WTC11 (cell line): ENCODE results near the gene PBX3. TPM values are rescaled to one million over a fixed set of nuclear protein-coding genes. Genes with fewer than 3 reads are reported as not detected.

Experiments used
- ATAC-seq: fragments of 200-7000 bp; cut with Tn5 transposase; 2 replicates; pipeline ENCODE4 v1.10.0; 2021; ENCODE audit warnings: mild to moderate bottlenecking, moderate library complexity
- CTCF ChIA-PET: fragments of 300-600 bp; sonication (Branson Sonifier 250); formaldehyde crosslinking; loops from one replicate; lab custom pipeline; 2021; ENCODE audit warnings: antibody characterized with exemption; lab: Charles Lee
- POLR2A ChIA-PET: fragments of 350-600 bp; sonication (Branson Sonifier 250); formaldehyde crosslinking; loops from one replicate; lab custom pipeline; 2021; ENCODE audit warnings: antibody characterized with exemption; lab: Charles Lee
- DNase-seq: peaks from one replicate; pipeline ENCODE4 v3.0.0; 2021; ENCODE audit warnings: low spot score
- H3K27ac Mint-ChIP-seq: 2 replicates; pipeline ENCODE4 v1.8.0; 2021; ENCODE audit warnings: mixed read lengths
- H3K27me3 Mint-ChIP-seq: 2 replicates; pipeline ENCODE4 v1.8.0; 2021; ENCODE audit warnings: low read depth, mild to moderate bottlenecking, moderate library complexity, mixed read lengths
- H3K36me3 Mint-ChIP-seq: 2 replicates; pipeline ENCODE4 v1.8.0; 2021; ENCODE audit warnings: mixed read lengths
- H3K4me1 Mint-ChIP-seq: 2 replicates; pipeline ENCODE4 v1.8.0; 2022; ENCODE audit warnings: mixed read lengths
- H3K4me3 Mint-ChIP-seq: 2 replicates; pipeline ENCODE4 v1.8.0; 2021; ENCODE audit warnings: mild to moderate bottlenecking, moderate library complexity, mixed read lengths
- H3K9me3 Mint-ChIP-seq: 2 replicates; pipeline ENCODE4 v1.8.0; 2021; ENCODE audit warnings: mixed read lengths
- AFF4 ChIP-seq: sonication (generic); formaldehyde crosslinking; IDR thresholded peaks from 2 replicates; pipeline ENCODE4 v1.8.1; 2023; ENCODE audit warnings: mild to moderate bottlenecking, missing genetic modification reagents, borderline replicate concordance
- AR ChIP-seq: fragments of 250-450 bp; sonication (Bioruptor Pico); IDR thresholded peaks from 2 replicates; pipeline ENCODE4 v1.9.0; 2021; ENCODE audit warnings: mild to moderate bottlenecking
- ATF1 ChIP-seq: sonication (generic); formaldehyde crosslinking; IDR thresholded peaks from 2 replicates; pipeline ENCODE4 v1.8.1; 2023; ENCODE audit warnings: mild to moderate bottlenecking, moderate library complexity, missing genetic modification reagents
- ETV6 ChIP-seq: sonication (generic); formaldehyde crosslinking; IDR thresholded peaks from 2 replicates; pipeline ENCODE4 v1.8.1; 2022; ENCODE audit warnings: mild to moderate bottlenecking, missing genetic modification reagents
- GABPB1 ChIP-seq: sonication (generic); formaldehyde crosslinking; IDR thresholded peaks from 2 replicates; pipeline ENCODE4 v1.8.1; 2023; ENCODE audit warnings: mild to moderate bottlenecking, missing genetic modification reagents
- GRHL2 ChIP-seq: fragments of 250-450 bp; sonication (Bioruptor Pico); IDR thresholded peaks from 2 replicates; pipeline ENCODE4 v1.8.0; 2022; ENCODE audit warnings: mild to moderate bottlenecking, moderate library complexity; ENCODE audit not compliant: insufficient replicate concordance, severe bottlenecking
- MLX ChIP-seq: sonication (generic); formaldehyde crosslinking; IDR thresholded peaks from 2 replicates; pipeline ENCODE4 v1.8.1; 2023; ENCODE audit warnings: mild to moderate bottlenecking, missing genetic modification reagents, moderate library complexity
- NFATC4 ChIP-seq: fragments of 250-450 bp; sonication (Bioruptor Pico); IDR thresholded peaks from 2 replicates; pipeline ENCODE4 v1.9.0; 2021; ENCODE audit warnings: mild to moderate bottlenecking
- NFYB ChIP-seq: sonication (generic); formaldehyde crosslinking; conservative IDR thresholded peaks from 2 replicates; pipeline ENCODE4 v1.8.0; 2022; ENCODE audit warnings: low read depth, missing genetic modification reagents
- PRRX2 ChIP-seq: fragments of 250-450 bp; sonication (Bioruptor Pico); IDR thresholded peaks from 2 replicates; pipeline ENCODE4 v1.8.0; 2021; ENCODE audit warnings: mild to moderate bottlenecking
- USF1 ChIP-seq: sonication (generic); formaldehyde crosslinking; IDR thresholded peaks from 2 replicates; pipeline ENCODE4 v1.8.0; 2022; ENCODE audit warnings: mild to moderate bottlenecking, missing genetic modification reagents
- ZBTB43 ChIP-seq: sonication (generic); formaldehyde crosslinking; IDR thresholded peaks from 2 replicates; pipeline ENCODE4 v1.8.1; 2023; ENCODE audit warnings: mild to moderate bottlenecking, missing genetic modification reagents
- ZMAT4 ChIP-seq: fragments of 250-450 bp; sonication (Bioruptor Pico); IDR thresholded peaks from 2 replicates; pipeline ENCODE4 v1.9.0; 2021; ENCODE audit warnings: mild to moderate bottlenecking
- ZNF317 ChIP-seq: sonication (generic); formaldehyde crosslinking; IDR thresholded peaks from 2 replicates; pipeline ENCODE4 v1.8.1; 2023; ENCODE audit warnings: low read depth, mild to moderate bottlenecking, moderate library complexity, missing genetic modification reagents, borderline replicate concordance
- ZNF396 ChIP-seq: fragments of 250-450 bp; sonication (Bioruptor Pico); IDR thresholded peaks from 2 replicates; pipeline ENCODE4 v1.8.0; 2021; ENCODE audit warnings: mild to moderate bottlenecking, moderate library complexity, borderline replicate concordance
- total RNA-seq: library from RNA; stranded (reverse); gene quantifications from 3 replicates; pipeline ENCODE4 v1.2.3, GENCODE V29; 2021

PBX3 gene
- total RNA-seq, 1 experiment from 2014 or later, result 48.5 TPM

GRCh38 chr9:125970340-125970739 lies 223.2 kb downstream of the PBX3 start:
- Mint-ChIP-seq H3K27me3 (no peaks in the 10 kb centered on the region), H3K36me3 (peaks cover 23% of the 10 kb centered on the region), H3K4me1 (no peaks in the 10 kb centered on the region), H3K9me3 (peaks cover 14% of the 10 kb centered on the region), H3K4me3 (no peak overlapping the region), H3K27ac (no peak overlapping the region)
- no peak for DNase-seq
- ChIA-PET POLR2A (interaction anchor here (0.6 kb wide), 1 partner anchor 702 kb away, joined by 3 read pairs; no protein-coding TSS in a partner anchor), CTCF (no interaction called here)
- TF ChIP-seq NFYB (CRISPR knock-in tag), result no peak
- no peak for ATAC-seq

- DNase-seq (no peak), ATAC-seq (no peak)
- Mint-ChIP-seq H3K4me3 (no peak overlapping the region), H3K27me3 (peaks cover 2% of the 10 kb centered on the region; the same call in 1 of the 2 replicates), H3K9me3 (peaks cover 16% of the 10 kb centered on the region), H3K4me1 (no peaks in the 10 kb centered on the region), H3K36me3 (peaks cover 21% of the 10 kb centered on the region), H3K27ac (no peak overlapping the region)
- ChIA-PET POLR2A (no interaction called here), CTCF (no interaction called here)
- TF ChIP-seq MLX (CRISPR knock-in tag), result no peak
- no peak for TF ChIP-seq ATF1 (CRISPR knock-in tag)
- no peak for TF ChIP-seq ETV6 (CRISPR knock-in tag)
Observed at GRCh38 chr9:125971050-125971449, 223.9 kb downstream of the PBX3 start.

GRCh38 chr9:125972012-125972729 lies 225.0 kb downstream of the PBX3 start:
- peaks cover 17% of the 10 kb centered on the region for H3K36me3 Mint-ChIP-seq
- H3K27me3 Mint-ChIP-seq, result peaks cover 4% of the 10 kb centered on the region
- no peak overlapping the region for H3K27ac Mint-ChIP-seq
- ATAC-seq (no peak), DNase-seq (no peak)
- H3K9me3 Mint-ChIP-seq, result peaks cover 22% of the 10 kb centered on the region
- ChIA-PET POLR2A (no interaction called here), CTCF (no interaction called here)
- H3K4me3 Mint-ChIP-seq, result no peak overlapping the region
- TF ChIP-seq AR (CRISPR knock-in tag), result no peak
- no peaks in the 10 kb centered on the region for H3K4me1 Mint-ChIP-seq

GRCh38 chr9:125973547-125973946 lies 226.4 kb downstream of the PBX3 start:
- CTCF ChIA-PET, result no interaction called here
- TF ChIP-seq PRRX2 (CRISPR knock-in tag) (no peak), ZMAT4 (CRISPR knock-in tag) (no peak), AFF4 (CRISPR knock-in tag) (no peak), ZBTB43 (CRISPR knock-in tag) (no peak), GRHL2 (CRISPR knock-in tag) (no peak), NFATC4 (CRISPR knock-in tag) (no peak), USF1 (no peak), GABPB1 (CRISPR knock-in tag) (no peak), ZNF396 (no peak), ZNF317 (CRISPR knock-in tag) (no peak)

More at GRCh38 chr9:125973547-125973946, 226.4 kb downstream of the PBX3 start:
- Mint-ChIP-seq H3K4me1 (no peaks in the 10 kb centered on the region), H3K36me3 (peaks cover 20% of the 10 kb centered on the region), H3K27me3 (peaks cover 4% of the 10 kb centered on the region), H3K4me3 (no peak overlapping the region), H3K27ac (no peak overlapping the region), H3K9me3 (peaks cover 36% of the 10 kb centered on the region)
- POLR2A ChIA-PET, result no interaction called here
- ATAC-seq (no peak), DNase-seq (no peak)
